ENCODE results near the gene CDKAL1. TPM values are rescaled to one million over a fixed set of nuclear protein-coding genes. Genes with fewer than 3 reads are reported as not detected.

The CDKAL1 gene
- total and polyA plus RNA-seq, 10 of the 15 experiments (the other 5 are each of a cell fraction or from before 2014, with no cell fraction given): 10.7 to 26.9 (median 17.3) TPM

- peak; percentile 64; the same call in 1 of the 2 replicates for TF ChIP-seq JUND (IDR thresholded peaks at IDR 0.05; ENCODE audit: low read depth, low read length)
- peak; percentile 89 to 91; a peak in 3 of 4 replicates for TF ChIP-seq IKZF2 (IDR thresholded peaks at IDR 0.05)
- peak; percentile 91 for TF ChIP-seq CREM (IDR thresholded peaks at IDR 0.05; ENCODE audit: low read depth)
- TF ChIP-seq, protein P1, sequence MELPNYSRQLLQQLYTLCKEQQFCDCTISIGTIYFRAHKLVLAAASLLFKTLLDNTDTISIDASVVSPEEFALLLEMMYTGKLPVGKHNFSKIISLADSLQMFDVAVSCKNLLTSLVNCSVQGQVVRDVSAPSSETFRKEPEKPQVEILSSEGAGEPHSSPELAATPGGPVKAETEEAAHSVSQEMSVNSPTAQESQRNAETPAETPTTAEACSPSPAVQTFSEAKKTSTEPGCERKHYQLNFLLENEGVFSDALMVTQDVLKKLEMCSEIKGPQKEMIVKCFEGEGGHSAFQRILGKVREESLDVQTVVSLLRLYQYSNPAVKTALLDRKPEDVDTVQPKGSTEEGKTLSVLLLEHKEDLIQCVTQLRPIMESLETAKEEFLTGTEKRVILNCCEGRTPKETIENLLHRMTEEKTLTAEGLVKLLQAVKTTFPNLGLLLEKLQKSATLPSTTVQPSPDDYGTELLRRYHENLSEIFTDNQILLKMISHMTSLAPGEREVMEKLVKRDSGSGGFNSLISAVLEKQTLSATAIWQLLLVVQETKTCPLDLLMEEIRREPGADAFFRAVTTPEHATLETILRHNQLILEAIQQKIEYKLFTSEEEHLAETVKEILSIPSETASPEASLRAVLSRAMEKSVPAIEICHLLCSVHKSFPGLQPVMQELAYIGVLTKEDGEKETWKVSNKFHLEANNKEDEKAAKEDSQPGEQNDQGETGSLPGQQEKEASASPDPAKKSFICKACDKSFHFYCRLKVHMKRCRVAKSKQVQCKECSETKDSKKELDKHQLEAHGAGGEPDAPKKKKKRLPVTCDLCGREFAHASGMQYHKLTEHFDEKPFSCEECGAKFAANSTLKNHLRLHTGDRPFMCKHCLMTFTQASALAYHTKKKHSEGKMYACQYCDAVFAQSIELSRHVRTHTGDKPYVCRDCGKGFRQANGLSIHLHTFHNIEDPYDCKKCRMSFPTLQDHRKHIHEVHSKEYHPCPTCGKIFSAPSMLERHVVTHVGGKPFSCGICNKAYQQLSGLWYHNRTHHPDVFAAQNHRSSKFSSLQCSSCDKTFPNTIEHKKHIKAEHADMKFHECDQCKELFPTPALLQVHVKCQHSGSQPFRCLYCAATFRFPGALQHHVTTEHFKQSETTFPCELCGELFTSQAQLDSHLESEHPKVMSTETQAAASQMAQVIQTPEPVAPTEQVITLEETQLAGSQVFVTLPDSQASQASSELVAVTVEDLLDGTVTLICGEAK (IDR thresholded peaks at IDR 0.05; ENCODE audit: borderline replicate concordance): no peak
- no peak for TF ChIP-seq RB1 (IDR thresholded peaks at IDR 0.05; ENCODE audit: borderline replicate concordance)
- TF ChIP-seq MTA2 (IDR thresholded peaks at IDR 0.05; ENCODE audit: low read depth): peak; percentile 82
- TF ChIP-seq PKNOX1 (IDR thresholded peaks at IDR 0.05): no peak
- TF ChIP-seq IRF3 (IDR thresholded peaks at IDR 0.05): no peak
- peak; percentile 61; the same call in 1 of the 2 replicates for TF ChIP-seq NR2F1 (conservative IDR thresholded peaks at IDR 0.05)
- no peak; a peak in 1 of 3 replicates for TF ChIP-seq EGR1 (IDR thresholded peaks at IDR 0.05; ENCODE audit: borderline replicate concordance in 1 of 2, low read depth in 2 of 2, low read length in 2 of 2)
- TF ChIP-seq PML (IDR thresholded peaks at IDR 0.05; ENCODE audit: low read length): no peak
- peak; percentile 86; the same call in 1 of the 2 replicates for TF ChIP-seq MEF2A (IDR thresholded peaks at IDR 0.05; ENCODE audit: insufficient read depth, low read depth, low read length)
- peak; percentile 42 for TF ChIP-seq SP1 (IDR thresholded peaks at IDR 0.05; ENCODE audit: low read depth, low read length)
- TF ChIP-seq LARP7 (IDR thresholded peaks at IDR 0.05): no peak
- peak in 1 of 2 experiments; percentile 58; a peak in 2 of 4 replicates for TF ChIP-seq CEBPB (IDR thresholded peaks at IDR 0.05; ENCODE audit: borderline replicate concordance in 1 of 2, low read depth in 2 of 2, low read length in 2 of 2)
- TF ChIP-seq, protein P2, sequence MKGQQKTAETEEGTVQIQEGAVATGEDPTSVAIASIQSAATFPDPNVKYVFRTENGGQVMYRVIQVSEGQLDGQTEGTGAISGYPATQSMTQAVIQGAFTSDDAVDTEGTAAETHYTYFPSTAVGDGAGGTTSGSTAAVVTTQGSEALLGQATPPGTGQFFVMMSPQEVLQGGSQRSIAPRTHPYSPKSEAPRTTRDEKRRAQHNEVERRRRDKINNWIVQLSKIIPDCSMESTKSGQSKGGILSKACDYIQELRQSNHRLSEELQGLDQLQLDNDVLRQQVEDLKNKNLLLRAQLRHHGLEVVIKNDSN (IDR thresholded peaks at IDR 0.05; ENCODE audit: borderline replicate concordance, extremely low read length, insufficient read depth, low read depth, low read length): no peak
- 0 out of 2 replicates have a peak, but pooled peaks have one; percentile 13 for TF ChIP-seq BMI1 (IDR thresholded peaks at IDR 0.05; ENCODE audit: borderline replicate concordance)
- TF ChIP-seq, protein P3, sequence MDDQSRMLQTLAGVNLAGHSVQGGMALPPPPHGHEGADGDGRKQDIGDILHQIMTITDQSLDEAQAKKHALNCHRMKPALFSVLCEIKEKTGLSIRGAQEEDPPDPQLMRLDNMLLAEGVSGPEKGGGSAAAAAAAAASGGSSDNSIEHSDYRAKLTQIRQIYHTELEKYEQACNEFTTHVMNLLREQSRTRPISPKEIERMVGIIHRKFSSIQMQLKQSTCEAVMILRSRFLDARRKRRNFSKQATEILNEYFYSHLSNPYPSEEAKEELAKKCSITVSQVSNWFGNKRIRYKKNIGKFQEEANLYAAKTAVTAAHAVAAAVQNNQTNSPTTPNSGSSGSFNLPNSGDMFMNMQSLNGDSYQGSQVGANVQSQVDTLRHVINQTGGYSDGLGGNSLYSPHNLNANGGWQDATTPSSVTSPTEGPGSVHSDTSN (IDR thresholded peaks at IDR 0.05; ENCODE audit: insufficient replicate concordance, low read depth, low read length): no peak
- no peak for TF ChIP-seq POLR2A (IDR thresholded peaks at IDR 0.05; ENCODE audit: low read depth, low read length)
- peak; percentile 75; the same call in 1 of the 2 replicates for TF ChIP-seq TBL1XR1 (IDR thresholded peaks at IDR 0.05; ENCODE audit: low read depth, low read length)
Measured at GRCh38 chr6:21263531-21264287, 729.5 kb downstream of the CDKAL1 start (continued).
